Ascending aorta (tissue), 2 donors: Measurements from ENCODE around the gene SPEF2. TPM values are rescaled to one million over a fixed set of nuclear protein-coding genes. Genes with fewer than 3 reads are reported as not detected.

Experiments
- DNase-seq, 2 donors: peaks; one replicate each; pipeline ENCODE4 v3.0.0-alpha.2; 2019; ENCODE audit warnings: low spot score in 2 of 2
- H3K27ac ChIP-seq, 2 donors: fragments of 200-600 bp; sonication (generic); one replicate each; pipeline ENCODE4 v1.5.1; 2016 to 2017; ENCODE audit warnings: mild to moderate bottlenecking in 1 of 2
- H3K27me3 ChIP-seq: fragments of 200-600 bp; sonication (generic); one replicate; pipeline ENCODE4 v1.5.1; 2017
- H3K36me3 ChIP-seq, 2 donors: fragments of 200-600 bp; sonication (generic); one replicate each; pipeline ENCODE4 v1.5.1; 2016
- H3K4me1 ChIP-seq, 2 donors: fragments of 200-600 bp; sonication (generic); one replicate each; pipeline ENCODE4 v1.5.1; 2016 to 2017; ENCODE audit warnings: mild to moderate bottlenecking in 1 of 2
- H3K4me3 ChIP-seq, 2 donors: fragments of 200-600 bp; sonication (generic); one replicate each; pipeline ENCODE4 v1.5.1; 2016 to 2017; ENCODE audit warnings: mild to moderate bottlenecking in 1 of 2
- H3K9me3 ChIP-seq, 2 donors: fragments of 200-600 bp; sonication (generic); one replicate each; pipeline ENCODE4 v1.5.1; 2016
- CTCF ChIP-seq, 3 experiments: fragments of 200-600 bp in 2 of 3; fragments of 450-650 bp in 1 of 3; sonication (generic) in 2 of 3; IDR thresholded peaks; one replicate each; pipeline ENCODE4 v1.5.1; 2016 to 2019; ENCODE audit warnings: antibody characterized with exemption in 3 of 3, mild to moderate bottlenecking in 1 of 3, moderate library complexity in 1 of 3
- intact Hi-C: fragments of 100-400 bp; cut with DNase I; formaldehyde crosslinking; loops from one replicate; pipeline ENCODE4 v1.15.1; 2023
- total RNA-seq: library from RNA; depleted of rRNA; stranded (reverse); fragments of >200 nt; gene quantifications from one replicate; pipeline ENCODE4 v1.1.0, GENCODE V29; 2016

SPEF2 gene
- total RNA-seq, 1 donor from 2014 or later = 0.32 TPM

- no peak for TF ChIP-seq CTCF (IDR thresholded peaks at IDR 0.05)
- Histone ChIP-seq H3K4me3 (no peak overlapping the region), H3K9me3 (no peaks in the 10 kb centered on the region), H3K36me3 (no peaks in the 10 kb centered on the region), H3K4me1 (no peaks in the 10 kb centered on the region), H3K27me3 (no peaks in the 10 kb centered on the region), H3K27ac (no peak overlapping the region)
- DNase-seq = no peak
- intact Hi-C loops = no loop called here
Observed at GRCh38 chr5:35694481-35694880, 76.8 kb downstream of the SPEF2 start.

DNA sequence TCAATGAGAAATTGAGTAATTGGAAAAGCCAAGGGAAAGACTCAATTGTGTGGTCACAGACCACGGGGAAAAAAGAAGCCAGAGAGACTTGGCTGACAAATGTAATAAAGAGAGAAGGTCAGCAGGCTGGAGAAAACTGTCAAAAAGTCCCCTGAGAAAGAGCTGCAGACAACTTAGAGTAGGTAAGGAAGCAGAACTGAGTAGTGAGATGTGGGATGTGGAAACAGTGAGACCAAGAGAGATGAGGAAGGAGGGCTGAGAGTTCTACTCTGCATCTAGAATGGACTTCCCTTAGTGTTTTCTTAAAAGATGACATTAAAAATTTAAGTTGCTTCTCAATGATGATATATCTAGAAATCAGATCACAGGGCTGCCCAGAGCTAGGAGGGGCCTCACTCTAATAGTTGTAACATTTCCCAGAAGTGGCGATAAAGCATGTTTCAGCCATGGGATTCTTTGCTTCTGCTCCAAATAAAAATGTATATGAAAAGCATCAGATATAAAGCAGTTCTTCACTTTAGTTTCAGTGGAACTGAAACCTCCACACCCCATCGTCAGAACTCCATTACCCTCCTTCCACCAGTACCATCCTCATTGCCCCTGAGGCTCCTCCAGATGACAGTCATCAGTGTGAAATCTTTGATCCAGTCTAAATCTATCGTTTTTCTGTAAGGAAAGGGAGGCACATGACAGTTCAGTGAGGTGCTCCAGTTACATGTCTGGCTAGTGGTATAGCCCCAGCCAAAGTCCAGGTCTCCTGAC is 80.6 kb downstream of the SPEF2 start:
- no peaks in the 10 kb centered on the region for H3K36me3 ChIP-seq
- intact Hi-C loops = no loop called here
- no peak overlapping the region for H3K27ac ChIP-seq
- no peak overlapping the region for H3K4me3 ChIP-seq
- no peak for DNase-seq
- no peaks in the 10 kb centered on the region for H3K27me3 ChIP-seq
- no peaks in the 10 kb centered on the region for H3K4me1 ChIP-seq
- no peaks in the 10 kb centered on the region for H3K9me3 ChIP-seq
- no peak for TF ChIP-seq CTCF (IDR thresholded peaks at IDR 0.05)

- Histone ChIP-seq H3K4me1 (no peaks in the 10 kb centered on the region), H3K36me3 (no peaks in the 10 kb centered on the region), H3K4me3 (no peak overlapping the region), H3K27me3 (no peaks in the 10 kb centered on the region), H3K9me3 (no peaks in the 10 kb centered on the region), H3K27ac (no peak overlapping the region)
- intact Hi-C loops = no loop called here
- TF ChIP-seq CTCF (IDR thresholded peaks at IDR 0.05) = no peak
- no peak for DNase-seq
Observed at GRCh38 chr5:35707659-35708058, 90.0 kb downstream of the SPEF2 start.

DNA sequence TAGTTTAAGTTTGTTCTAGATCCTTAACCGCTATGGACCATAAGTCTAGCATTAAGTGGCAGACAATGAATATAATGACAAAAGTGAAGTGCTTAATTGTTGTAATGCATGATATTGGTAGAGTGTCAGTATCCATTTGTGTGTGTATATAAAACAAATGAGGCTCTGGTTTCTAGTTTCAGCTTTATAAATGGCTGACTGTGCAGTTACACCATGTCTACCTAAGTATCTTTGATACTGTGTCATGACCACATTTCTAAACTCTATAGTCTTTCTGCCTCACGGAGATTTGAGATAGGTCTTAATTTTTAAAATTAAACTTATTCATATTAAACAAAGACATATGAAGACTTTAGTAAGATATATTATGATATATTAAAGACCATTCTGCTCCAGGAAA is 92.0 kb downstream of the SPEF2 start:
- H3K9me3 ChIP-seq = no peaks in the 10 kb centered on the region
- H3K36me3 ChIP-seq = no peaks in the 10 kb centered on the region
- H3K27ac ChIP-seq = no peak overlapping the region
- no peak for TF ChIP-seq CTCF (IDR thresholded peaks at IDR 0.05)
- H3K4me1 ChIP-seq = no peaks in the 10 kb centered on the region
- no peak for DNase-seq
- H3K27me3 ChIP-seq = no peaks in the 10 kb centered on the region
- intact Hi-C loops = no loop called here
- H3K4me3 ChIP-seq = no peak overlapping the region

GRCh38 chr5:35717718-35718117 is 100.1 kb downstream of the SPEF2 start:
- H3K4me3 ChIP-seq = no peak overlapping the region
- no peak overlapping the region for H3K27ac ChIP-seq
- TF ChIP-seq CTCF (IDR thresholded peaks at IDR 0.05) = no peak
- no peaks in the 10 kb centered on the region for H3K36me3 ChIP-seq
- no peaks in the 10 kb centered on the region for H3K4me1 ChIP-seq
- DNase-seq = no peak
- H3K9me3 ChIP-seq = no peaks in the 10 kb centered on the region
- intact Hi-C loops = no loop called here
- H3K27me3 ChIP-seq = no peaks in the 10 kb centered on the region

- Histone ChIP-seq H3K4me3 (no peak overlapping the region), H3K36me3 (no peaks in the 10 kb centered on the region), H3K27ac (no peak overlapping the region), H3K9me3 (no peaks in the 10 kb centered on the region), H3K27me3 (no peaks in the 10 kb centered on the region), H3K4me1 (no peaks in the 10 kb centered on the region)
- intact Hi-C loops = no loop called here
- no peak for TF ChIP-seq CTCF (IDR thresholded peaks at IDR 0.05)
- DNase-seq = no peak
Observed at GRCh38 chr5:35735718-35736117, 118.1 kb downstream of the SPEF2 start.
